HepG2 (cell line): ENCODE data around the gene AKIRIN1. TPM values are rescaled to one million over a fixed set of nuclear protein-coding genes. Genes with fewer than 3 reads are reported as not detected.

Experiments used
- AHDC1 ChIP-seq: sonication (generic); formaldehyde crosslinking; IDR thresholded peaks from 2 replicates; pipeline ENCODE4 v1.5.1; 2020; ENCODE audit warnings: mild to moderate bottlenecking, missing genetic modification reagents, borderline replicate concordance
- BRF2 ChIP-seq: sonication (generic); formaldehyde crosslinking; IDR thresholded peaks from 2 replicates; pipeline ENCODE4 v1.8.1; 2022; ENCODE audit warnings: mild to moderate bottlenecking, missing genetic modification reagents
- ETS1 ChIP-seq: sonication (generic); formaldehyde crosslinking; IDR thresholded peaks from 2 replicates; pipeline ENCODE4 v1.4.0; 2020; ENCODE audit warnings: missing genetic modification reagents
- FUBP1 ChIP-seq: sonication (generic); formaldehyde crosslinking; IDR thresholded peaks from 2 replicates; pipeline ENCODE4 v1.5.1; 2020; ENCODE audit warnings: missing genetic modification reagents, mild to moderate bottlenecking, borderline replicate concordance
- HDAC2 ChIP-seq: sonication (generic); formaldehyde crosslinking; IDR thresholded peaks from 2 replicates; pipeline ENCODE4 v1.4.0; 2020; ENCODE audit warnings: missing genetic modification reagents
- MEIS2 ChIP-seq: sonication (generic); formaldehyde crosslinking; IDR thresholded peaks from 2 replicates; pipeline ENCODE4 v1.9.0; 2021; ENCODE audit warnings: mild to moderate bottlenecking, missing genetic modification reagents
- RAD21 ChIP-seq: fragments of 450-650 bp; formaldehyde crosslinking; IDR thresholded peaks from 2 replicates; pipeline ENCODE4 v1.5.0; 2020; ENCODE audit warnings: mild to moderate bottlenecking
- TFAP4 ChIP-seq: sonication (generic); IDR thresholded peaks from 2 replicates; pipeline ENCODE4 v1.6.1; 2016; ENCODE audit warnings: low read depth, borderline replicate concordance
- ZHX2 ChIP-seq, 2 experiments: sonication (generic) in 1 of 2; formaldehyde crosslinking in 1 of 2; IDR thresholded peaks; 2 replicates each; pipeline versions ENCODE4 v1.6.1 to v1.9.0; 2014 to 2022; ENCODE audit warnings: antibody characterized with exemption in 1 of 2, borderline replicate concordance in 1 of 2, inconsistent platforms in 1 of 2, low read depth in 1 of 2, missing genetic modification reagents in 1 of 2
- ZNF510 ChIP-seq: sonication (generic); formaldehyde crosslinking; IDR thresholded peaks from 2 replicates; pipeline ENCODE4 v1.4.0; 2020; ENCODE audit warnings: low read depth, mild to moderate bottlenecking, missing genetic modification reagents
- ZNF891 ChIP-seq: sonication (generic); formaldehyde crosslinking; IDR thresholded peaks from 2 replicates; pipeline ENCODE4 v1.5.0; 2020; ENCODE audit warnings: mild to moderate bottlenecking, missing genetic modification reagents
- polyA plus RNA-seq, 8 experiments: library from polyadenylated mRNA; depleted of rRNA in 3 of 8; stranded (reverse) in 7 of 8; unstranded in 1 of 8; fragments of >200 nt; fragmentation: Illumina TruSeq in 4 of 8; extraction: Trizol in 4 of 8; gene quantifications; 2 replicates each; pipeline versions ENCODE4 v1.2.1 to v1.2.3, GENCODE V29; 2011 to 2016; ENCODE audit warnings: low read depth in 4 of 8, missing spikeins in 1 of 8, mixed read lengths in 1 of 8; ENCODE audit not compliant: insufficient read depth in 1 of 8
- total RNA-seq, 5 experiments: library from RNA; depleted of rRNA; stranded (reverse); fragments of >200 nt; fragmentation: Illumina TruSeq; extraction: Trizol; gene quantifications; 2 replicates each; pipeline ENCODE4 v1.2.3, GENCODE V29; 2016; ENCODE audit warnings: low read depth in 1 of 5

The AKIRIN1 gene
- total and polyA plus RNA-seq, 2 of the 13 experiments (the other 11 are each of a cell fraction or from before 2014, with no cell fraction given), result 123 to 157 TPM

GRCh38 chr1:38941527-38942019, 49.5 kb upstream of the AKIRIN1 start, which contains the start of gene RHBDL2 (continued):
- TF ChIP-seq AHDC1 (CRISPR knock-in tag) (no peak), RAD21 (no peak), HDAC2 (CRISPR knock-in tag) (0 out of 2 replicates have a peak, but pooled peaks have one; percentile 9), ZNF510 (CRISPR knock-in tag) (no peak), BRF2 (CRISPR knock-in tag) (no peak), ZHX2 (IDR thresholded peaks at IDR 0.05; ENCODE audit: low read depth) (no peak), ZHX2 (CRISPR knock-in tag; IDR thresholded peaks at IDR 0.05; ENCODE audit: borderline replicate concordance) (no peak), ZNF891 (no peak), FUBP1 (no peak), TFAP4 (peak; percentile 28; the same call in 1 of the 2 replicates), MEIS2 (CRISPR knock-in tag) (no peak), ETS1 (CRISPR knock-in tag) (no peak)
